HepG2 (cell line): Measurements from ENCODE around the gene PPM1H.

Source experiments
- CTCF ChIP-seq: sonication (generic); formaldehyde crosslinking; IDR thresholded peaks from 2 replicates; pipeline ENCODE4 v1.5.0; 2020; ENCODE audit warnings: mild to moderate bottlenecking, missing genetic modification reagents, moderate library complexity
- POLR2AphosphoS5 ChIP-seq: IDR thresholded peaks from 2 replicates; pipeline ENCODE4 v1.6.1; 2012; ENCODE audit warnings: low read depth, low read length

- TF ChIP-seq CTCF, result no peak
- no peak for TF ChIP-seq POLR2AphosphoS5
Observed at GRCh38 chr12:62676521-62677307, 258.2 kb downstream of the PPM1H start.
